ENCODE measurements around the gene IGF2BP2. TPM values are rescaled to one million over a fixed set of nuclear protein-coding genes. Genes with fewer than 3 reads are reported as not detected.

The IGF2BP2 gene
- total and polyA plus RNA-seq, 9 of the 15 experiments (the other 6 are each of a cell fraction or from before 2014, with no cell fraction given) = 3.2 to 59.6 (median 30.5) TPM

GRCh38 chr3:185807445-185808068 is 17.3 kb downstream of the IGF2BP2 start (continued):
- no peak for TF ChIP-seq NCOA6 (IDR thresholded peaks at IDR 0.05)
- TF ChIP-seq PRPF4 (IDR thresholded peaks at IDR 0.05; ENCODE audit: insufficient read depth, low read depth, low read length, poor library complexity, severe bottlenecking) = no peak
- no peak for TF ChIP-seq ERF (CRISPR knock-in tag; IDR thresholded peaks at IDR 0.05)
- peak; percentile 26 for TF ChIP-seq NFIC (IDR thresholded peaks at IDR 0.05)
- TF ChIP-seq TSC22D4 (tag; IDR thresholded peaks at IDR 0.05) = no peak
- peak; percentile 60 for TF ChIP-seq CBFA2T3 (IDR thresholded peaks at IDR 0.05)
- TF ChIP-seq UBTF (IDR thresholded peaks at IDR 0.05; ENCODE audit: borderline replicate concordance in 1 of 2, low read depth in 2 of 2, low read length in 2 of 2) = no peak
- TF ChIP-seq NFE2 (IDR thresholded peaks at IDR 0.05; ENCODE audit: low read depth) = peak; percentile 69
- no peak for TF ChIP-seq SFPQ (IDR thresholded peaks at IDR 0.05; ENCODE audit: low read depth, low read length)
- peak in 1 of 2 experiments; percentile 31; a peak in 1 of 4 replicates for TF ChIP-seq MNT (conservative IDR thresholded peaks at IDR 0.05)
- peak; percentile 89 for TF ChIP-seq EHMT2 (IDR thresholded peaks at IDR 0.05)
- no peak for TF ChIP-seq POLR2AphosphoS2 (IDR thresholded peaks at IDR 0.05; ENCODE audit: low read length)
- no peak for TF ChIP-seq HIVEP1 (CRISPR knock-in tag; IDR thresholded peaks at IDR 0.05)
- TF ChIP-seq BDP1 (IDR thresholded peaks at IDR 0.05; ENCODE audit: insufficient read depth, insufficient read length) = no peak
- no peak for TF ChIP-seq XRCC4 (IDR thresholded peaks at IDR 0.05; ENCODE audit: extremely low read depth, insufficient read depth, insufficient read length)
- TF ChIP-seq THRAP3 (IDR thresholded peaks at IDR 0.05; ENCODE audit: borderline replicate concordance) = no peak
- TF ChIP-seq ZBTB12 (CRISPR knock-in tag; IDR thresholded peaks at IDR 0.05) = no peak
- TF ChIP-seq E2F4 (CRISPR knock-in tag; IDR thresholded peaks at IDR 0.05; ENCODE audit: low read depth) = no peak
- TF ChIP-seq HINFP (tag; conservative IDR thresholded peaks at IDR 0.05; ENCODE audit: low read depth) = no peak
